ENCODE data around the gene PHACTR3. TPM values are rescaled to one million over a fixed set of nuclear protein-coding genes. Genes with fewer than 3 reads are reported as not detected.

PHACTR3 gene
- total RNA-seq, 1 donor from 2014 or later: 6.8 TPM

DNA sequence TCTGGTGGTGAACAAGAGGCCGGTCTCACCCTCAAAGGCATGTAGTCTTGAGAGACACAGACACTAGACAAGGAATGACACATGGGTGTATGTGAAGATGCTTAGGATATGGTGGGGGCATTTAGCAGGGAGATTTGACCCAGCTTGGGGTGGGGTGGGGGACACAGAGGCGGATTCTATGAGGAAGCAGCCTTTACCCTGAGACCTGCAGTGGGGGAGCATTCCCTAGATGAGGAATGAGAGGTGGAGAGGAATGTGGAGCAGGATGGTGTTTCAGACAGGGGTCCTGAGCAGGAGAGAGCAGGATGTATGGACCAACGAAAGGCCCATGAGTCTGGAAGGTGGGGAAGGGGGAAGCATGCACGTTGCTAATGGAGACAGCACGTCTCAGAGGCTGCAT is 57.8 kb downstream of the PHACTR3 start:
- intact Hi-C loops (cut with micrococcal nuclease): no loop called here
- no peak for ATAC-seq
- DNase-seq: no peak

DNA sequence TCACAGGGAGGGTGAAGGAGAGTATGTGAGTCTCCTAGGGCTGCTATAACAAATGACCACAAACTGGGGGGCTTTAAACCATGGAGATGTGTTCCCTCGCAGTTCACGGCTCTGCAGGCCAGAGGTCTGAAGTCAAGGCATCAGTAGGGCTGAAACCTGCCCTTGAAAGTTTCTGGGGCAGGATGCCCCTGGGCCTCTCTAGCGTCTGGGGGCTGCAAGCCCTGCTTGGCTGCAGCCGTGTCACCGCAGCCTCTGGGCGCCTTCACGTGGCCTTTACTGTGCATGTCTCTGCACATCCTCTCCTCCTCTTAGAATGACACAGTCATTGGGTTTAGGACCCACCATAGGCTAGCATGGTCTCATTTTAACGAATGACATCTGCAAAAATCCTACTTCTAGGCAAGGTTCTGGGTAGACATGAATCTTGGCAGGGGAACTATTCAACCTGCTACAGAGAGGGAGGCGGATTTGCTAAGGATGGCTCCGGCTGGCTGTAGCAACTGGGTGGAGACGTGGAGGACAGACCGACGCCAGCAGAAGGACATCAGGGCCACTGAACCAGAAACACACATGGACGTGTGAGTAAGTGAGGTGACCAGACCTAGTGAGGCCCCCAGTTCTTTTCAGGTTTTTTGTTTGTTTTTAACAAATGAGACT is 58.6 kb downstream of the PHACTR3 start:
- no peak for DNase-seq
- no peak for ATAC-seq
- intact Hi-C loops (cut with micrococcal nuclease): no loop called here

DNA sequence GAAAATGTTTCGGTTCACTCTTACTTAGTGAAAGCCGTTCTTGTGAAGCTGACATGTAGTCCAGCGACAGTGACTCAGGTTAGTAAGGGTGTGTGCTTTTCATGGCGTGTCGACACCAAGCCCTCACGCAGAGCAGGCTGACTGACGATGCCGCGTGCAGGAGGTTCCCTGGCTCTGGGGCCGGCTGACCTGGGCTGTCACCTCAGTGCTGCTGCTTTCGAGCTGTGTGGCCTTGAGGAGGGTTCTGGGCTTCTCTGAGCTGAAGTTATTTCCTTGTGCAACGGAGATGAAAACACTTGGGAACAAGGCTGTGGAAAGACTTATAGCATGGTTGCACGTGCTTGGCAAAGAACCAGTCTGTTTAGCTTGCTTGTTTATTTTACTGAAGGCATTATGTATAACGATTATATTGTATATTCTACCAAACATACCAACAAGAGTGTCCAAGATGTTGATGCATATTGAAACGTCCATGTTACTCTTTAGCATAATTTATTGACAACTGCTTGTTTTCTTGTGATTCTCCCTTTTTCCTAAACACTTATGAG is 59.2 kb downstream of the PHACTR3 start:
- intact Hi-C loops (cut with micrococcal nuclease): no loop called here
- no peak for DNase-seq
- no peak for ATAC-seq

DNA sequence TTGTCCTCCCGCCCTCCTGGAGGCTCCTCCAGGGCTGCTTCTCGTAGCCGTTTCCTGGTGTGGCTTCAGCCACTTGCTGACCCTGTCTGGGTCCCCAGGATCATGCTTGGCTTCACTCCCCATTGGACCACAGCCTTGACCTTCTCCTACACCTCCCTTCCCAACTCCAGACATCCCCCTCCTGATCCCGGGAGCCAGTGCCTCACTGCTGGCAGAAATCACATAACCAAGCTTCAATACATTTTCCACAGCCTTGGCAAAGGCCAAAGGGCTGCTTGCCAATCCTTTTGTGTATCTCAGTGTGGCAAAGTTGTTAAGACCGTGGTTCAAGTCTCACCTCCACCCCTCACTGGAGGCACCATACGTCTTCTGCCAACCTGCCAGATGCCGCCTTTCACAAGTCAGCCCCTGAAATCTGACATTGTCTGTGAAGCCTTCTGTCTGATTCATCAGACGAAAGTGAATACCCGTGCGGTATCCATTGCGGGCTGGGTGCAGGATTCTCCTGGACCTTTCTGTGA is 60.1 kb downstream of the PHACTR3 start:
- intact Hi-C loops (cut with micrococcal nuclease): no loop called here
- ATAC-seq (no peak), DNase-seq (no peak)

DNA sequence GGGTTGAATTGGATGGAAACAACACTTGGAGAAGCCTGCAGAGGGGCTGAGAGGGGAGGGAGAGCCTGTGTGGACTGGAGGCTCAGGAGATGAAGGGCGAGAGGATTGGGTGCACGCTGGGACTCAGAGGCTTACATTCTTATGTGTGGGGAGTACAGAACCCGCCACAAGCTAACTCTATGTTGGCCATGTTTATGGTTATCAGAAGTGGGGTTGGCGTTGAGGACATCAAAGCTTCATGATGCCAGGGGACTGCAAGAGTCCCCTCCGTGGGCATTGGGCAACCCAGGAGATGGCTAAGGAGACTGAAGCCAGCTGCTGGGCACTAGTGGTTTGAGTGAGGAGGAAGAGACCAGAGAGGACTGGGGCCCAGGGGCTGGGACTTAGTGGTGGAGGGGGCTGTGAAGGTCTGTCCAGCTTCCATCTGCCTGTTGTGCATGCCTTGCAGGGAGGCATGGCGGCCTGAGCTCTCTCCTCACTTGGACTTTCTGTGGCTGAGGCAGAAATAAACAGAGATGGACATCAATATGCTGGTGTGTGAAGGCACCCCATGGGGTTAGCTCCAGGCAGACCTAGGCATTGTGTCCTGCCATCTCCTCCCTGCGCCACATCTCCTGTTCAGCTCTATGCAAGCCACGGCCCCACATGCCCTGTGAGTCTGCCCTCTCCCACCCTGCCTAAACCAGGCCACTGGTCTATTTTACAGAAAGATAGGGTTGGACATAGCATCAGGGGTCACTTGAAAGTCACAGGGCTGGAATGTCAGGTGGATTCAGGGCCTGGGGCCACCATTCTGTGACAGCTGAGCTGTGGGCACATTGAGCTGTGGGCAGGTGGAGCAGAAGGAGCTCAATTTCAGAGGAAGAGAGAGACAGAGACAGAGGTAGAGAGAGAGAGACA is 61.6 kb downstream of the PHACTR3 start:
- ATAC-seq (no peak), DNase-seq (no peak)
- intact Hi-C loops (cut with micrococcal nuclease): no loop called here

DNA sequence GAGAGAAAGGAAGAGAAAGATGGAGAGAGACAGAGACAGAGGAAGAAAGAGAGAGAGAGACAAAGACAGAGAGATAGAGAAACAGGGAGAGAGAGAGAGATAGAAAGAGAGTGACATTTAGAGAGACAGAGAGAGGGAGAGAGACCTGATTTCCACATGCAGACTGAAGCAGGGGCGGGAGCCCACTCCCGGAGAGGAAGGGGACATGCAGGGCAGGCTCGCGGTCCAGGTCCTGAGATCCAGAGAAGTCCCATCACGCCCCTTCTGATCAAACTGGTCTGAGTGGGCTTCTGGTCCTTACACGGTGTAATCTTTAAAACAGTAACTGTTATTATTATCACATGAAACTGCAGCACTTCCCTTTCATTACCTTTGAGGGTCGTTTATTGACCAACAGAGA is 62.2 kb downstream of the PHACTR3 start:
- intact Hi-C loops (cut with micrococcal nuclease): no loop called here
- ATAC-seq (no peak), DNase-seq (no peak)

- intact Hi-C loops (cut with micrococcal nuclease): no loop called here
- DNase-seq (no peak), ATAC-seq (no peak)
Measured at GRCh38 chr20:59667131-59667530, 62.8 kb downstream of the PHACTR3 start.

- DNase-seq (no peak), ATAC-seq (no peak)
- intact Hi-C loops (cut with micrococcal nuclease): no loop called here
Measured at GRCh38 chr20:59667981-59668515, 63.7 kb downstream of the PHACTR3 start.

DNA sequence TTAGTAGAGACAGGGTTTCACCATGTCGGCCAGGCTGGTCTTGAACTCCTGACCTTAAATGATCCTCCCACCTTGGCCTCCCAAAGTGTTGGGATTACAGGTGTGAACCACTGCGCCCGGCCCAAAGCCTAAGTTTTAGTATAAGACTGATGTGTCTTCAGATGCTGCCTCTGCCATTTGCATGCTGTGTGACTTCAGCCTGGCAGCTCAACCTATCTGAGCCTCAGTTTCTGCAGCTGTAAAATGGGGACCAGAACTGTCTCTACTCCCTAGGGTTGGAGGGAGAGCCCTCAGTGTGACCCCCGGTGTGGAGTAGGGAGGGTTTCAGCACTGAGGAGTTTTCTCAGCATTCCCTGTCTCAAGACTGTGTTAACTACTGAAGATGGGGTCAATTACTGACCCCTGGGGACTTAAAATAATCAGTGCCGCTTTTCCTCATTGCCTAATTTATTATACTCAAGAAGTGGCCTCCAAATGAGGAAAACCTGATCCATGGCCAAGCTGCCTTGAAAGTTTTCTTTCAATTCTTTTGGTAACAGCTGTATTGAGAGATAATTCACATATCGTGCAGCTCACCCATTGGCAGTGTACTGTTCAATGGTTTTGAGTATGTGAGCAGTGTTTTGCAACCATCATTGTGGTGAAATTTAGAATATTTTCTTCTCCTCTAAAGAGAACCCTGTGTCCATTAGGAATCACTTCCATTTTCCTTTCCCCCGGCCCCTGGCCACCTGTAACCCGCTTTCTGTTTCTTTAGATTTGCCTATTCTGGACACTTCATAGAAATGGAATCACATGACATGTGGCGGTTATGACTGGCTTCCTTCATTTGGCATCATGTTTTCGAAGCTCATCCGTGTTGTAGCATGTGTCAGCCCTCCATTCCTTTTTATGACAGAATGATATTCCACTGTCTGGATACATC is 64.8 kb downstream of the PHACTR3 start:
- DNase-seq (no peak), ATAC-seq (no peak)
- intact Hi-C loops (cut with micrococcal nuclease): no loop called here

GRCh38 chr20:59670786-59671492 is 66.6 kb downstream of the PHACTR3 start:
- ATAC-seq (no peak), DNase-seq (no peak)
- intact Hi-C loops (cut with micrococcal nuclease): no loop called here

DNA sequence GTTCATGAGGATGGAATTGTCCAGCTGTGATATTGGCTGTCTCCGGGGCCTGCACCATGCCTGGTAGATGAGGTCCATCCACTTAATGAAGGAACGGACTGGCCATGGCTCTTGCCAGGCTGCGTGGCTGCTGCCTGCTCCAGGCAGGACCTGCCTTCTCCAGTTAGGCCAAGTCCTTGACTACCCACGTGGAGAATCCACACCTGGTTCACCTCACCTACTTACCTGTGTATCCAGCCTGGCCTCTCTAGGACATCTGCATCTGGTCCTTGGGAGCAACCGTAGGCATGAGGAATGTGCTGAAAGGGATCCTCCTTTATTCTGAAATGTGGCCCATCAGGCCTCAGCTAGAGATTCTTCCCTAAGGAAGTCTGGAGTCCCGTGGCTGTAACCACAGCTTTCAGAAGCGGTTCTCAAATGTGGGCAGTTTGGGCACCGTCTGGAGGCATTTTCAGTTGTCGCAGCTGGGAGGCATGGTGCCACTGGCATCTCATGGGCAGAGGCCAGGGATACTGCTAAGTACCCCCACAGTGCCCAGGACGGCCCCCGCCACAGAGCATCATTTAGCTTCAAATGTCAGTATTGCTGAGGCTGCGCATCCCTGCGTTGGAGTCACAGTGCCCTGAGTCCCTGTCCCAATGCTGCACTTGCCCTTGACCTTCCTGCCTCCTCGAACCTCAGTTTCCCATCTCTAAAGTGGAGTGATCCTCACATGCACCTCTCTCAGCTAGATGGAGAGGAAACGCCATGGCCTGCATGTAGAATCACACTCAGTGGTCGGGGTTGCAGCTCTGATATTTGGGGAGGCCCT is 67.5 kb downstream of the PHACTR3 start:
- no peak for DNase-seq
- intact Hi-C loops (cut with micrococcal nuclease): no loop called here
- ATAC-seq: no peak

GRCh38 chr20:59672576-59672975 is 68.2 kb downstream of the PHACTR3 start:
- intact Hi-C loops (cut with micrococcal nuclease): no loop called here
- DNase-seq (no peak), ATAC-seq (no peak)

GRCh38 chr20:59673288-59673997 is 69.1 kb downstream of the PHACTR3 start:
- intact Hi-C loops (cut with micrococcal nuclease): no loop called here
- ATAC-seq: no peak
- DNase-seq: no peak

DNA sequence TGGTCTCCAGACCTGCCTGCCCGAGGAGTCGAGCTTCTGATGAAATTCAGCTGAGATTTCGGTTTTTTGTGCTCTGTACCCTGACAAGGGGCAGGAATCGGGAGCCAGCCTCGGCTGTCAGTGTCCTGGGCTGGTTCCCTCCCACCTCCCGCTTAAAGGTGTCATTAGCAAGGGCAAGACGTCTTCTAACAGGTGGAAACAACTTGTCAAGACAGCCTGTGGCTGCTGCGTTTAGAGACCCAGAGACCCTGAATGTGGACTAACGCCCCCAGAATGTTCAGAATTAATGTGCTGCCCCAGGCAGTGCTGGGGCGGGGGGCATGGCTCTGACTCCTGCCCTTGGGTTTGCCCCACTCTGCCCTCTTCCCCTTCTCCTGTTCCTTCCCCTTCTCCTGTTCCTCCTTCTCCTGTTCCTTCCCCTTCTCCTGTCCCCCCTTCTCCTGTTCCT is 69.7 kb downstream of the PHACTR3 start:
- intact Hi-C loops (cut with micrococcal nuclease): no loop called here
- ATAC-seq (no peak), DNase-seq (no peak)

DNA sequence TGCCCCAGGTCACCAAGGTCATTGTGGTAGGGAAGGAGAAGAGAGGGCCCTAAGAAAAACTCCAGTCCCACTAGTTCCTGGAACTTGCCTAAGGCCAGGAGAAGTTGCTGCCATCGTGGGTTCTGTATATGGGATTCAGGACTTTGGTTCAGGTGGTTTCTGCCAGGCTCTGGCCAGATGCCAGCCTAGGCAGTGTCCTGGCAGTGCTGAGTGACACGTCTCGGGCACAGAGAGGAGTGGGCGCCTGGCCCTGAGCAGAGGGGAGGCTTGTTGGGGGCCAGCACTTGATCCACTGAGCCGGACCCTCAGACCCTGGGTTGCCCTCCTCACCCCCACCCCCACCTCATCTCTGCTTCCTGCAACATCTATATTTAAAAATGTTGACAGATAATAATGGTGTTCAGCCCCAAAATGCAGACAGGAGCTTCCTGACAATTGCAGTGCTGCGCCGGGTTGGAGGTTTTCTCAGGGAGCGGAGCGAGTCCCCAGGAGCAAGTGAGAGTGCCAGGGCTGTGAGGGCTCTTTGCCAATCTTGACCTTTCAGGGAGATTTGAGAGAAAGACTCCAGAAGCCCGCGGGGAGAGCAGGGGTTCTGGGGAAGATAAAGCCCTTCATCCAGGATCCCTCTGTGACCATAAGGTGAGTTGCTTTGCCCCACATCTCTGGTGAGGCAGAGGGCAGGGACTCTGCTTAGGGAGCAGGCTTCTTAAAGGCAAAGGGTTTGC is 71.9 kb downstream of the PHACTR3 start:
- intact Hi-C loops (cut with micrococcal nuclease): no loop called here
- DNase-seq (peak; percentile 65), ATAC-seq (peak; percentile 68)

DNA sequence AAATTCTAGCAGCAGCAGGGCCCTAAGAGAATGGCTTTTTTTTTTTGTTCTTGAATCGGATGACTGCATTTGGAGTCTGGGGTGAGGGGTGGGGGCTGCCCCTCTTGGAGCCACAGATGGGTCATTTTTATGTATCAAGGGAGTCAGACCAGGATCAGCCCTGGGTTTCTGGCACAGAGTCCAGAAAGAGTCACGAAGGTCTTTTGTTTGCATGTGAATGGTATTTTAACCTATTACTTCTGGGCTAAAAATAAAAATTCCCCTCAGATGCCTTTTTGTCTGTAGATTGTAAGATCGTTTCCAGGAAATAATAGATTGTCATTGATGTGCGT is 72.5 kb downstream of the PHACTR3 start:
- DNase-seq: no peak
- no peak for ATAC-seq
- intact Hi-C loops (cut with micrococcal nuclease): no loop called here

All from left ventricle myocardium superior (tissue), 1 donor.